K562 (cell line): ENCODE results near the gene TMEM143. TPM values are rescaled to one million over a fixed set of nuclear protein-coding genes. Genes with fewer than 3 reads are reported as not detected.

ENCODE experiments used
- CCNT2 ChIP-seq: IDR thresholded peaks from 2 replicates; pipeline ENCODE4 v1.6.1; 2011; ENCODE audit warnings: borderline replicate concordance, low read depth, mild to moderate bottlenecking, moderate library complexity, mixed read lengths, low read length; ENCODE audit not compliant: insufficient read length; ENCODE audit errors: extremely low read depth
- CREB5 ChIP-seq: fragments of 250-450 bp; sonication (Bioruptor Pico); IDR thresholded peaks from 2 replicates; pipeline ENCODE4 v1.5.0; 2020; ENCODE audit warnings: mild to moderate bottlenecking
- E2F4 ChIP-seq: sonication (generic); formaldehyde crosslinking; IDR thresholded peaks from 2 replicates; pipeline ENCODE4 v1.8.0; 2022; ENCODE audit warnings: mild to moderate bottlenecking, low read depth, missing genetic modification reagents
- KLF10 ChIP-seq: fragments of 250-450 bp; sonication (Bioruptor Pico); IDR thresholded peaks from 2 replicates; pipeline ENCODE4 v1.6.1; 2021; ENCODE audit warnings: matching md5 sums
- LEF1 ChIP-seq: fragments of 450-650 bp; IDR thresholded peaks from 2 replicates; pipeline ENCODE4 v1.6.1; 2016; ENCODE audit warnings: mild to moderate bottlenecking
- NFE2 ChIP-seq: IDR thresholded peaks from 2 replicates; pipeline ENCODE4 v1.6.1; 2014; ENCODE audit warnings: antibody characterized with exemption, low read depth
- NR2C2 ChIP-seq, 2 experiments: fragments of 200-800 bp in 1 of 2; sonication (Bioruptor generic) in 1 of 2; sonication (generic) in 1 of 2; formaldehyde crosslinking in 1 of 2; IDR thresholded peaks; 2 replicates each; pipeline versions ENCODE4 v1.6.1 to v1.8.0; 2016 to 2022; ENCODE audit warnings: mild to moderate bottlenecking in 1 of 2, missing compliant biosample characterization in 1 of 2, missing genetic modification characterization in 1 of 2, missing genetic modification reagents in 1 of 2
- SREBF1 ChIP-seq: fragments of 150-350 bp; IDR thresholded peaks from 2 replicates; pipeline ENCODE4 v1.6.1; 2014; ENCODE audit warnings: antibody characterized with exemption, low read depth, low read length, borderline replicate concordance
- STAT5A ChIP-seq: IDR thresholded peaks from 2 replicates; pipeline ENCODE4 v1.6.1; 2012; ENCODE audit warnings: low read length, inconsistent platforms, borderline replicate concordance
- TBL1XR1 ChIP-seq, 2 experiments: IDR thresholded peaks; 2 replicates each; pipeline ENCODE4 v1.6.1; 2012; ENCODE audit warnings: improper control_type of control experiment in 2 of 2, low read length in 2 of 2, mild to moderate bottlenecking in 1 of 2
- ZBTB11 ChIP-seq, 3 experiments: fragments of 200-800 bp in 1 of 3; fragments of 250-450 bp in 1 of 3; fragments of 450-650 bp in 1 of 3; sonication (Bioruptor Pico) in 1 of 3; sonication (Bioruptor generic) in 1 of 3; formaldehyde crosslinking in 1 of 3; IDR thresholded peaks; 2 replicates each; pipeline versions ENCODE4 v1.6.1 to v1.8.0; 2016 to 2022; ENCODE audit warnings: mild to moderate bottlenecking in 2 of 3, missing genetic modification characterization in 2 of 3, missing compliant biosample characterization in 1 of 3, moderate library complexity in 1 of 3
- ZNF133 ChIP-seq: fragments of 250-450 bp; sonication (Bioruptor Pico); IDR thresholded peaks from 2 replicates; pipeline ENCODE4 v1.4.0; 2020; ENCODE audit warnings: mild to moderate bottlenecking
- ZNF586 ChIP-seq: fragments of 450-650 bp; formaldehyde crosslinking; conservative IDR thresholded peaks from 2 replicates; pipeline ENCODE4 v1.4.0; 2020; ENCODE audit warnings: mild to moderate bottlenecking, moderate library complexity
- ZNF696 ChIP-seq: fragments of 250-450 bp; sonication (Bioruptor Pico); conservative IDR thresholded peaks from 2 replicates; pipeline ENCODE4 v1.4.0; 2020; ENCODE audit warnings: mild to moderate bottlenecking, moderate library complexity
- ZNF830 ChIP-seq: fragments of 250-450 bp; sonication (Bioruptor Pico); IDR thresholded peaks from 2 replicates; pipeline ENCODE4 v1.5.0; 2021; ENCODE audit warnings: mild to moderate bottlenecking
- polyA plus RNA-seq, 8 experiments: library from polyadenylated mRNA; depleted of rRNA in 4 of 8; stranded (reverse) in 5 of 8; unstranded in 3 of 8; fragments of >200 nt; fragmentation: Nextera tagmentation in 2 of 8; fragmentation: Illumina TruSeq in 1 of 8; extraction: Ambion mirVana in 2 of 8; extraction: Trizol in 1 of 8; gene quantifications; 2 replicates each; pipeline versions ENCODE4 v1.2.1 to v1.2.3, GENCODE V29; 2011 to 2014; ENCODE audit warnings: inconsistent platforms in 1 of 8, missing spikeins in 1 of 8
- total RNA-seq, 7 experiments: library from RNA; depleted of rRNA in 6 of 7; stranded (reverse); fragments of >200 nt in 6 of 7; fragmentation: Illumina TruSeq in 2 of 7; extraction: Trizol in 2 of 7; gene quantifications; 2 replicates each; pipeline versions ENCODE4 v1.2.1 to v1.2.3, GENCODE V29; 2011 to 2021; ENCODE audit warnings: low replicate concordance in 1 of 7
- TF ChIP-seq, protein P1 (sequence below): fragments of 450-650 bp; IDR thresholded peaks from 2 replicates; pipeline ENCODE4 v1.6.1; 2014; ENCODE audit warnings: low read depth, mild to moderate bottlenecking, moderate library complexity, borderline replicate concordance

Gene TMEM143
- total and polyA plus RNA-seq, 9 of the 15 experiments (the other 6 are each of a cell fraction or from before 2014, with no cell fraction given) = 0.66 to 8.8 (median 4.3) TPM

- TF ChIP-seq NR2C2 (CRISPR knock-in tag; IDR thresholded peaks at IDR 0.05) = no peak
- TF ChIP-seq NR2C2 (tag; IDR thresholded peaks at IDR 0.05) = no peak
- TF ChIP-seq CCNT2 = peak; percentile 99
- no peak for TF ChIP-seq ZNF696 (CRISPR knock-in tag)
- peak in 1 of 3 experiments; percentile 38; a peak in 1 of 6 replicates for TF ChIP-seq ZBTB11 (CRISPR knock-in tag; IDR thresholded peaks at IDR 0.05)
- TF ChIP-seq LEF1 = peak; percentile 48; the same call in 1 of the 2 replicates
- TF ChIP-seq STAT5A = peak; percentile 42; the same call in 1 of the 2 replicates
- peak in 1 of 2 experiments; percentile 44; a peak in 1 of 4 replicates for TF ChIP-seq TBL1XR1 (IDR thresholded peaks at IDR 0.05; ENCODE audit: low read length in 2 of 2)
- TF ChIP-seq, protein P1, sequence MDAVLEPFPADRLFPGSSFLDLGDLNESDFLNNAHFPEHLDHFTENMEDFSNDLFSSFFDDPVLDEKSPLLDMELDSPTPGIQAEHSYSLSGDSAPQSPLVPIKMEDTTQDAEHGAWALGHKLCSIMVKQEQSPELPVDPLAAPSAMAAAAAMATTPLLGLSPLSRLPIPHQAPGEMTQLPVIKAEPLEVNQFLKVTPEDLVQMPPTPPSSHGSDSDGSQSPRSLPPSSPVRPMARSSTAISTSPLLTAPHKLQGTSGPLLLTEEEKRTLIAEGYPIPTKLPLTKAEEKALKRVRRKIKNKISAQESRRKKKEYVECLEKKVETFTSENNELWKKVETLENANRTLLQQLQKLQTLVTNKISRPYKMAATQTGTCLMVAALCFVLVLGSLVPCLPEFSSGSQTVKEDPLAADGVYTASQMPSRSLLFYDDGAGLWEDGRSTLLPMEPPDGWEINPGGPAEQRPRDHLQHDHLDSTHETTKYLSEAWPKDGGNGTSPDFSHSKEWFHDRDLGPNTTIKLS = peak; percentile 83
- TF ChIP-seq E2F4 (CRISPR knock-in tag) = 0 out of 2 replicates have a peak, but pooled peaks have one; percentile 17
- no peak for TF ChIP-seq ZNF133
- 0 out of 2 replicates have a peak, but pooled peaks have one; percentile 41 for TF ChIP-seq ZNF830 (CRISPR knock-in tag)
- no peak for TF ChIP-seq ZNF586
- no peak for TF ChIP-seq KLF10 (CRISPR knock-in tag)
- no peak for TF ChIP-seq CREB5 (CRISPR knock-in tag)
- TF ChIP-seq SREBF1 = no peak
- TF ChIP-seq NFE2 = no peak
These were observed 41.8 kb downstream of the TMEM143 start (continued) for GRCh38 chr19:48321622-48322591.
